ENCODE measurements around the gene KPNA4. TPM values are rescaled to one million over a fixed set of nuclear protein-coding genes. Genes with fewer than 3 reads are reported as not detected.
"Not testable (repeated sequence)": the region's sequence is repeated elsewhere in the genome, so short reads cannot be mapped to it uniquely, and the experiment has no call there.

KPNA4 gene
- total RNA-seq = 10 to 100 TPM; 18.4 to 40.8 (median 27.3) TPM

GRCh38 chr3:160565442-160566403, at the start of gene KPNA4:
TSS of gene KPNA4 (minus strand) at chr3:160565571. CDS start at chr3:160565282, 289 bp downstream.
- peak; percentile 78 to 95 (median 94) for ATAC-seq (replicated peaks in 6 of 8)

GRCh38 chr3:160613661-160614060, 48.3 kb upstream of the KPNA4 start:
- Histone ChIP-seq H3K27ac (no peak overlapping the region), H3K4me3 (no peak overlapping the region), H3K4me1 (replicated peaks in 1 of 2) (no peaks in the 10 kb centered on the region)
- no peak for ATAC-seq (replicated peaks in 6 of 8)
- 25 to 100% (median 88%) methylated on average over 1 of the region's 1 CpG; no CpG with 5 or more reads in 1 of the 10 experiments for WGBS, 10 experiments
- in situ Hi-C loops (cut with MboI; ENCODE audit: low pct_unique_long_range_greater_than_20kb in 2 of 9, low sequenced_read_pairs in 9 of 9, unreplicated experiment in 9 of 9) = no loop called here

More at GRCh38 chr3:160565442-160566403, at the start of gene KPNA4:
- H3K27ac ChIP-seq = peak within 1 kb of the TSS; percentile 92
- WGBS, 10 experiments = 0 to 4% (median 0%) methylated on average over 1 to 16 of the region's 71 CpGs; no CpG with 5 or more reads in 2 of the 10 experiments
- peaks cover 3 to 8% of the 10 kb centered on the region in 2 donors for H3K4me1 ChIP-seq (replicated peaks in 1 of 2)
- in situ Hi-C loops (cut with MboI; ENCODE audit: low pct_unique_long_range_greater_than_20kb in 2 of 9, low sequenced_read_pairs in 9 of 9, unreplicated experiment in 9 of 9) = loop anchor here in 1 of 9 experiments (25.0 kb wide), 1 partner anchor 197 kb away; the partner anchor contains the start of gene PPM1L
- peak within 1 kb of the TSS; percentile 80 to 91 (median 89) for H3K4me3 ChIP-seq

GRCh38 chr3:160612386-160613075, 47.2 kb upstream of the KPNA4 start:
- WGBS, 10 experiments = 0 to 100% (median 63%) methylated on average over 1 to 3 of the region's 3 CpGs
- Histone ChIP-seq H3K27ac (no peak overlapping the region), H3K4me1 (replicated peaks in 1 of 2) (no peaks in the 10 kb centered on the region), H3K4me3 (no peak overlapping the region)
- in situ Hi-C loops (cut with MboI; ENCODE audit: low pct_unique_long_range_greater_than_20kb in 2 of 9, low sequenced_read_pairs in 9 of 9, unreplicated experiment in 9 of 9) = no loop called here
- ATAC-seq (replicated peaks in 6 of 8) = no peak

GRCh38 chr3:160611141-160611540, 45.8 kb upstream of the KPNA4 start:
- WGBS, 10 experiments = 24 to 100% (median 72%) methylated on average over 1 to 3 of the region's 3 CpGs; no CpG with 5 or more reads in 2 of the 10 experiments
- no peak for ATAC-seq (replicated peaks in 6 of 8)
- in situ Hi-C loops (cut with MboI; ENCODE audit: low pct_unique_long_range_greater_than_20kb in 2 of 9, low sequenced_read_pairs in 9 of 9, unreplicated experiment in 9 of 9) = no loop called here
- Histone ChIP-seq H3K4me1 (replicated peaks in 1 of 2) (no peaks in the 10 kb centered on the region), H3K27ac (no peak overlapping the region), H3K4me3 (no peak overlapping the region)

- Histone ChIP-seq H3K4me1 (replicated peaks in 1 of 2) (no peaks in the 10 kb centered on the region), H3K4me3 (no peak overlapping the region), H3K27ac (no peak overlapping the region)
- in situ Hi-C loops (cut with MboI; ENCODE audit: low pct_unique_long_range_greater_than_20kb in 2 of 9, low sequenced_read_pairs in 9 of 9, unreplicated experiment in 9 of 9) = no loop called here
- 0 to 100% (median 62%) methylated on average over 1 to 2 of the region's 2 CpGs; no CpG with 5 or more reads in 2 of the 10 experiments for WGBS, 10 experiments
- ATAC-seq (replicated peaks in 6 of 8) = peak in 1 of 8 experiments; percentile 92
These were observed 43.5 kb upstream of the KPNA4 start for GRCh38 chr3:160608870-160609269.

- no peak for ATAC-seq (replicated peaks in 6 of 8)
- no peak overlapping the region for H3K27ac ChIP-seq
- H3K4me3 ChIP-seq = no peak overlapping the region
- H3K4me1 ChIP-seq (replicated peaks in 1 of 2) = no peaks in the 10 kb centered on the region
- in situ Hi-C loops (cut with MboI; ENCODE audit: low pct_unique_long_range_greater_than_20kb in 2 of 9, low sequenced_read_pairs in 9 of 9, unreplicated experiment in 9 of 9) = no loop called here
- WGBS, 10 experiments = 0 to 90% (median 55%) methylated on average over 1 to 3 of the region's 3 CpGs; no CpG with 5 or more reads in 2 of the 10 experiments
These were observed 42.5 kb upstream of the KPNA4 start for GRCh38 chr3:160607826-160608225.

GRCh38 chr3:160605315-160605714, 39.9 kb upstream of the KPNA4 start:
- Histone ChIP-seq H3K4me1 (replicated peaks in 1 of 2) (no peaks in the 10 kb centered on the region), H3K27ac (no peak overlapping the region), H3K4me3 (no peak overlapping the region)
- no peak for ATAC-seq (replicated peaks in 6 of 8)
- in situ Hi-C loops (cut with MboI; ENCODE audit: low pct_unique_long_range_greater_than_20kb in 2 of 9, low sequenced_read_pairs in 9 of 9, unreplicated experiment in 9 of 9) = no loop called here

- not testable (repeated sequence) for ATAC-seq (replicated peaks in 6 of 8)
These were observed 38.5 kb upstream of the KPNA4 start for GRCh38 chr3:160603845-160604244.

GRCh38 chr3:160602259-160602658, 36.9 kb upstream of the KPNA4 start:
- Histone ChIP-seq H3K4me3 (no peak overlapping the region), H3K27ac (no peak overlapping the region), H3K4me1 (replicated peaks in 1 of 2) (no peaks in the 10 kb centered on the region)
- in situ Hi-C loops (cut with MboI; ENCODE audit: low pct_unique_long_range_greater_than_20kb in 2 of 9, low sequenced_read_pairs in 9 of 9, unreplicated experiment in 9 of 9) = no loop called here
- no peak for ATAC-seq (replicated peaks in 6 of 8)

More at GRCh38 chr3:160603845-160604244, 38.5 kb upstream of the KPNA4 start:
- H3K4me3 ChIP-seq; H3K4me1 ChIP-seq (replicated peaks in 1 of 2); in situ Hi-C loops (cut with MboI; ENCODE audit: low pct_unique_long_range_greater_than_20kb in 2 of 9, low sequenced_read_pairs in 9 of 9, unreplicated experiment in 9 of 9); H3K27ac ChIP-seq: not testable (repeated sequence)
- 0 to 100% (median 67%) methylated on average over 1 to 3 of the region's 3 CpGs; no CpG with 5 or more reads in 1 of the 10 experiments for WGBS, 10 experiments

- Histone ChIP-seq H3K27ac (no peak overlapping the region), H3K4me3 (no peak overlapping the region), H3K4me1 (replicated peaks in 1 of 2) (no peaks in the 10 kb centered on the region)
- 0 to 100% (median 17%) methylated on average over 1 of the region's 1 CpG; no CpG with 5 or more reads in 3 of the 10 experiments for WGBS, 10 experiments
- in situ Hi-C loops (cut with MboI; ENCODE audit: low pct_unique_long_range_greater_than_20kb in 2 of 9, low sequenced_read_pairs in 9 of 9, unreplicated experiment in 9 of 9) = no loop called here
- ATAC-seq (replicated peaks in 6 of 8) = no peak
These were observed 35.9 kb upstream of the KPNA4 start for GRCh38 chr3:160601288-160601687.

GRCh38 chr3:160598865-160599264, 33.5 kb upstream of the KPNA4 start:
- Histone ChIP-seq H3K4me3 (no peak overlapping the region), H3K4me1 (replicated peaks in 1 of 2) (no peaks in the 10 kb centered on the region), H3K27ac (no peak overlapping the region)
- WGBS, 10 experiments = 0 to 100% (median 89%) methylated on average over 1 to 2 of the region's 2 CpGs; no CpG with 5 or more reads in 1 of the 10 experiments
- ATAC-seq (replicated peaks in 6 of 8) = no peak
- in situ Hi-C loops (cut with MboI; ENCODE audit: low pct_unique_long_range_greater_than_20kb in 2 of 9, low sequenced_read_pairs in 9 of 9, unreplicated experiment in 9 of 9) = no loop called here

- ATAC-seq (replicated peaks in 6 of 8) = no peak
- Histone ChIP-seq H3K27ac (no peak overlapping the region), H3K4me1 (replicated peaks in 1 of 2) (no peaks in the 10 kb centered on the region), H3K4me3 (no peak overlapping the region)
- in situ Hi-C loops (cut with MboI; ENCODE audit: low pct_unique_long_range_greater_than_20kb in 2 of 9, low sequenced_read_pairs in 9 of 9, unreplicated experiment in 9 of 9) = no loop called here
These were observed 22.7 kb upstream of the KPNA4 start for GRCh38 chr3:160588023-160588422.

- no peaks in the 10 kb centered on the region for H3K4me1 ChIP-seq (replicated peaks in 1 of 2)
- WGBS, 10 experiments = 100% methylated on average over 1 of the region's 1 CpG; no CpG with 5 or more reads in 8 of the 10 experiments
- peak in 1 of 8 experiments; percentile 14 for ATAC-seq (replicated peaks in 6 of 8)
- in situ Hi-C loops (cut with MboI; ENCODE audit: low pct_unique_long_range_greater_than_20kb in 2 of 9, low sequenced_read_pairs in 9 of 9, unreplicated experiment in 9 of 9) = no loop called here
- no peak overlapping the region for H3K4me3 ChIP-seq
- no peak overlapping the region for H3K27ac ChIP-seq
These were observed 21.7 kb upstream of the KPNA4 start for GRCh38 chr3:160587105-160587504.
